ENCODE data around the gene PGAP6. TPM values are rescaled to one million over a fixed set of nuclear protein-coding genes. Genes with fewer than 3 reads are reported as not detected.

The PGAP6 gene
- total and polyA plus RNA-seq, 9 of the 15 experiments (the other 6 are each of a cell fraction or from before 2014, with no cell fraction given) = 0.45 to 50.2 (median 39.3) TPM

DNA sequence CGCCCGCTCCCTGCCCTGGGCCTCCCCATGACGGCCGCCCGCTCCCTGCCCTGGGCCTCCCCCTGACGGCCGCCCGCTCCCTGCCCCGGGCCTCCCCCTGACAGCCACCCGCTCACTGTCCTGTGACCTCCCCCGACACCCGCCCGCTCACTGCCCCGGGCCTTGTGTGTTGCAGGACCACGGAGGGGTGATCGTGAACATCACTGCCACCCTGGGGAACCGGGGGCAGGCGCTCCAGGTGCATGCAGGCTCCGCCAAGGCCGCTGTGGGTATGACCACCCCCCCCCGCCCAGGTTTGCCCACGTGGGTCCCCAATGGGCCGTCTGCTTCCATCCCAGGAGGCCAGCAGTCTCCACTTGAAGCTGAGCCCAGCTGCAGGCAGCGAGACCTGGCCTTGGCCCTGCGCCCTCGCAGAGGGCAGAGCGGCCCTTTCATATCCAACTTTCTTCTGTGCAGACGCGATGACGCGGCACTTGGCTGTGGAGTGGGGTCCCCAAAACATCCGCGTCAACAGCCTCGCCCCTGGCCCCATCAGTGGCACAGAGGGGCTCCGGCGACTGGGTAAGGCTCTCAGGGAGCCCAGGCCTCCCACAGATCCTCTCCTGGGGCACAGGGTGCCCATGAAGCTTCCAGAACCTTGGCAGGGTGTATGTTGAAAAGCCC, 28.9 kb upstream of the PGAP6 start:
- ChIA-PET CTCF (ENCODE audit: low intra/inter-chr PET ratio) (no interaction called here), POLR2A (interaction anchor here (1.1 kb wide), 1 partner anchor 11 kb away, joined by 3 read pairs; no protein-coding TSS in a partner anchor)
- no peaks in the 10 kb centered on the region for H3K79me2 ChIP-seq (ENCODE audit: control insufficient read depth, insufficient read depth, low read length)
- H3K4me1 ChIP-seq (replicated peaks in 1 of 2; ENCODE audit: control insufficient read depth in 2 of 2, insufficient read depth in 2 of 2, low read length in 2 of 2) = peaks cover 7 to 48% of the 10 kb centered on the region in 2 experiments
- intact Hi-C loops (cut with micrococcal nuclease) = no loop called here
- no peaks in the 10 kb centered on the region for H3K27me3 ChIP-seq (ENCODE audit: control insufficient read depth in 2 of 2, insufficient read depth in 2 of 2, low read length in 2 of 2)
- no peak overlapping the region for H3K4me3 ChIP-seq
- H3K36me3 ChIP-seq (ENCODE audit: control insufficient read depth, insufficient read depth, low read length) = peaks cover 8% of the 10 kb centered on the region; the same call in 1 of the 3 replicates
- H3K4me2 ChIP-seq (ENCODE audit: insufficient read depth, low read length) = no peak overlapping the region
- no peak overlapping the region for H3K27ac ChIP-seq (ENCODE audit: extremely low read depth, low read depth, low read length)
- ATAC-seq = no peak
- WGBS (ENCODE audit: insufficient coverage, low coverage, missing lambda C conversion rate) = 89% methylated on average over 27 of the region's 36 CpGs
- no peaks in the 10 kb centered on the region for H4K20me1 ChIP-seq (replicated peaks; ENCODE audit: control insufficient read depth, insufficient read depth, low read length)
- no peaks in the 10 kb centered on the region for H3K9me1 ChIP-seq (ENCODE audit: control insufficient read depth, insufficient read depth, low read length)
- in situ Hi-C loops (cut with MboI) = no loop called here
- TF ChIP-seq RBFOX2 (IDR thresholded peaks at IDR 0.05; ENCODE audit: low read depth, low read length) = peak; percentile 32; the same call in 1 of the 2 replicates
- TF ChIP-seq MYC (IDR thresholded peaks at IDR 0.05; ENCODE audit: low read depth, low read length) = no peak
- TF ChIP-seq MYC (CRISPR knock-in tag; IDR thresholded peaks at IDR 0.05; ENCODE audit: borderline replicate concordance, low read depth) = no peak
- TF ChIP-seq, protein P1, sequence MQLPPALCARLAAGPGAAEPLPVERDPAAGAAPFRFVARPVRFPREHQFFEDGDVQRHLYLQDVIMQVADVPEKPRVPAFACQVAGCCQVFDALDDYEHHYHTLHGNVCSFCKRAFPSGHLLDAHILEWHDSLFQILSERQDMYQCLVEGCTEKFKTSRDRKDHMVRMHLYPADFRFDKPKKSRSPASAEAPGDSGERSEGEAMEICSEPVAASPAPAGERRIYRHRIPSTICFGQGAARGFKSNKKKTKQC (CRISPR knock-in tag; IDR thresholded peaks at IDR 0.05) = no peak
- TF ChIP-seq, protein P2, sequence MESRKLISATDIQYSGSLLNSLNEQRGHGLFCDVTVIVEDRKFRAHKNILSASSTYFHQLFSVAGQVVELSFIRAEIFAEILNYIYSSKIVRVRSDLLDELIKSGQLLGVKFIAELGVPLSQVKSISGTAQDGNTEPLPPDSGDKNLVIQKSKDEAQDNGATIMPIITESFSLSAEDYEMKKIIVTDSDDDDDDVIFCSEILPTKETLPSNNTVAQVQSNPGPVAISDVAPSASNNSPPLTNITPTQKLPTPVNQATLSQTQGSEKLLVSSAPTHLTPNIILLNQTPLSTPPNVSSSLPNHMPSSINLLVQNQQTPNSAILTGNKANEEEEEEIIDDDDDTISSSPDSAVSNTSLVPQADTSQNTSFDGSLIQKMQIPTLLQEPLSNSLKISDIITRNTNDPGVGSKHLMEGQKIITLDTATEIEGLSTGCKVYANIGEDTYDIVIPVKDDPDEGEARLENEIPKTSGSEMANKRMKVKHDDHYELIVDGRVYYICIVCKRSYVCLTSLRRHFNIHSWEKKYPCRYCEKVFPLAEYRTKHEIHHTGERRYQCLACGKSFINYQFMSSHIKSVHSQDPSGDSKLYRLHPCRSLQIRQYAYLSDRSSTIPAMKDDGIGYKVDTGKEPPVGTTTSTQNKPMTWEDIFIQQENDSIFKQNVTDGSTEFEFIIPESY (CRISPR knock-in tag; IDR thresholded peaks at IDR 0.05) = peak; percentile 17; the same call in 1 of the 2 replicates
- TF ChIP-seq, protein P3, sequence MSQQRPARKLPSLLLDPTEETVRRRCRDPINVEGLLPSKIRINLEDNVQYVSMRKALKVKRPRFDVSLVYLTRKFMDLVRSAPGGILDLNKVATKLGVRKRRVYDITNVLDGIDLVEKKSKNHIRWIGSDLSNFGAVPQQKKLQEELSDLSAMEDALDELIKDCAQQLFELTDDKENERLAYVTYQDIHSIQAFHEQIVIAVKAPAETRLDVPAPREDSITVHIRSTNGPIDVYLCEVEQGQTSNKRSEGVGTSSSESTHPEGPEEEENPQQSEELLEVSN (IDR thresholded peaks at IDR 0.05; ENCODE audit: borderline replicate concordance in 1 of 2, extremely low read depth in 1 of 2, insufficient read depth in 1 of 2, insufficient read length in 1 of 2, low read depth in 1 of 2, low read length in 1 of 2, poor library complexity in 1 of 2, severe bottlenecking in 1 of 2) = no peak
- TF ChIP-seq ZSCAN29 (IDR thresholded peaks at IDR 0.05) = no peak
- H3K9ac ChIP-seq (ENCODE audit: insufficient read depth in 1 of 2, low read depth in 2 of 2, low read length in 2 of 2) = peak overlapping the region in 1 of 2 experiments; percentile 9; a peak in 1 of 4 replicates
- no peak overlapping the region for H2AFZ ChIP-seq (ENCODE audit: low read depth, low read length)
- FAIRE-seq = no peak
- DNase-seq (ENCODE audit: extremely low read depth in 1 of 4, low spot score in 3 of 4) = no peak
- H3K9me3 ChIP-seq (replicated peaks; ENCODE audit: control insufficient read depth, insufficient read depth, low read depth, low read length) = no peaks in the 10 kb centered on the region
- no TSS peak for BruUV-seq (replicated peaks)

Data from K562 (cell line).